IMR-90 (cell line): Measurements from ENCODE around the gene ATF7IP2. TPM values are rescaled to one million over a fixed set of nuclear protein-coding genes. Genes with fewer than 3 reads are reported as not detected.

Experiments
- ATAC-seq: fragments of 200-7000 bp; cut with Tn5 transposase; 2 replicates; pipeline ENCODE4 v1.9.1; 2020; ENCODE audit warnings: low read depth, mild to moderate bottlenecking, moderate library complexity
- BruUV-seq: library from RNA; stranded (reverse); fragments of 400-500 nt; replicated peaks from 2 replicates; lab custom pipeline; 2021; lab: Mats Ljungman, UMichigan
- CTCF ChIA-PET: fragments of 300-600 bp; formaldehyde crosslinking; extraction: SDS; loops from one replicate; lab custom pipeline; 2021; ENCODE audit warnings: antibody characterized with exemption; lab: Yijun Ruan, JAX
- POLR2A ChIA-PET: fragments of 300-600 bp; sonication (Branson Sonifier 250); formaldehyde crosslinking; loops from one replicate; lab custom pipeline; 2022; ENCODE audit warnings: antibody characterized with exemption; ENCODE audit not compliant: unreplicated experiment; lab: Charles Lee
- DNase-seq: peaks from one replicate; pipeline ENCODE4 v3.0.0; 2013
- H2AFZ ChIP-seq: replicated peaks from 2 replicates; pipeline ENCODE3; 2013; ENCODE audit warnings: low read length, mild to moderate bottlenecking; ENCODE audit not compliant: poor library complexity
- H2AK5ac ChIP-seq: 2 replicates; pipeline ENCODE4 v1.6.1; 2013; ENCODE audit warnings: low read depth, low read length, inconsistent platforms
- H2AK9ac ChIP-seq: replicated peaks from 2 replicates; pipeline ENCODE3; 2013; ENCODE audit warnings: mild to moderate bottlenecking, low read depth, low read length, moderate library complexity; ENCODE audit not compliant: poor library complexity
- H2BK120ac ChIP-seq: 2 replicates; pipeline ENCODE4 v1.6.1; 2013; ENCODE audit warnings: low read depth, low read length, inconsistent platforms
- H2BK15ac ChIP-seq: 3 replicates; pipeline ENCODE4 v1.6.1; 2013; ENCODE audit warnings: low read depth, low read length, inconsistent platforms
- H2BK20ac ChIP-seq: 2 replicates; pipeline ENCODE4 v1.6.1; 2013; ENCODE audit warnings: low read depth, mild to moderate bottlenecking, inconsistent platforms, low read length, moderate library complexity
- H2BK5ac ChIP-seq: 2 replicates; pipeline ENCODE4 v1.6.1; 2013; ENCODE audit warnings: mild to moderate bottlenecking, low read depth, low read length, inconsistent platforms; ENCODE audit not compliant: poor library complexity, severe bottlenecking
- H3K14ac ChIP-seq: replicated peaks from 2 replicates; pipeline ENCODE4 v1.6.1; 2013; ENCODE audit warnings: low read depth, low read length, inconsistent platforms
- H3K18ac ChIP-seq: 2 replicates; pipeline ENCODE4 v1.6.1; 2013; ENCODE audit warnings: low read depth, low read length, control low read depth
- H3K23ac ChIP-seq: 2 replicates; pipeline ENCODE4 v1.6.1; 2013; ENCODE audit warnings: low read depth, low read length, inconsistent platforms
- H3K27ac ChIP-seq: 2 replicates; pipeline ENCODE4 v1.5.1; 2013; ENCODE audit warnings: mild to moderate bottlenecking, control low read depth, low read length; ENCODE audit not compliant: insufficient read depth
- H3K27me3 ChIP-seq: 2 replicates; pipeline ENCODE4 v1.6.1; 2013; ENCODE audit warnings: low read length; ENCODE audit not compliant: control insufficient read depth, insufficient read depth
- H3K36me3 ChIP-seq: 2 replicates; pipeline ENCODE4 v1.6.1; 2013; ENCODE audit warnings: low read length, mixed read lengths; ENCODE audit not compliant: control insufficient read depth, insufficient read depth
- H3K4ac ChIP-seq: 2 replicates; pipeline ENCODE4 v1.6.1; 2013; ENCODE audit warnings: low read depth, low read length, inconsistent platforms
- H3K4me1 ChIP-seq: 2 replicates; pipeline ENCODE4 v1.6.1; 2013; ENCODE audit warnings: low read length, mixed read lengths; ENCODE audit not compliant: control insufficient read depth, insufficient read depth
- H3K4me2 ChIP-seq: 2 replicates; pipeline ENCODE4 v1.6.1; 2013; ENCODE audit warnings: low read depth, mild to moderate bottlenecking, control low read depth, low read length, moderate library complexity
- H3K4me3 ChIP-seq: 2 replicates; pipeline ENCODE4 v1.5.1; 2013; ENCODE audit warnings: low read depth, mild to moderate bottlenecking, control low read depth, low read length, moderate library complexity; ENCODE audit not compliant: insufficient read depth
- H3K56ac ChIP-seq: 2 replicates; pipeline ENCODE4 v1.6.1; 2013; ENCODE audit warnings: low read length, inconsistent platforms; ENCODE audit not compliant: insufficient read depth; ENCODE audit errors: extremely low read depth
- H3K79me1 ChIP-seq, 2 experiments: 2 replicates each; pipeline ENCODE4 v1.6.1; 2013; ENCODE audit warnings: low read length in 2 of 2, inconsistent platforms in 1 of 2, low read depth in 1 of 2
- H3K9ac ChIP-seq: 2 replicates; pipeline ENCODE4 v1.6.1; 2013; ENCODE audit warnings: low read depth, low read length, control low read depth
- H3K9me1 ChIP-seq: 2 replicates; pipeline ENCODE4 v1.6.1; 2013; ENCODE audit warnings: low read length, inconsistent platforms; ENCODE audit not compliant: insufficient read depth
- H3K9me3 ChIP-seq: 2 replicates; pipeline ENCODE4 v1.6.1; 2013; ENCODE audit warnings: low read length; ENCODE audit not compliant: control insufficient read depth, insufficient read depth
- H4K20me1 ChIP-seq: 2 replicates; pipeline ENCODE4 v1.6.1; 2013; ENCODE audit warnings: low read length, inconsistent platforms; ENCODE audit not compliant: insufficient read depth
- H4K5ac ChIP-seq: 2 replicates; pipeline ENCODE4 v1.6.1; 2013; ENCODE audit warnings: mild to moderate bottlenecking, low read depth, low read length, control low read depth
- H4K8ac ChIP-seq, 2 experiments: 2 replicates each; pipeline ENCODE4 v1.6.1; 2013; ENCODE audit warnings: low read depth in 2 of 2, low read length in 2 of 2, control low read depth in 1 of 2, inconsistent platforms in 1 of 2
- H4K91ac ChIP-seq: 2 replicates; pipeline ENCODE4 v1.6.1; 2013; ENCODE audit warnings: low read depth, low read length, inconsistent platforms; ENCODE audit not compliant: insufficient read depth
- BHLHE40 ChIP-seq: fragments of 150-350 bp; IDR thresholded peaks from 2 replicates; pipeline ENCODE4 v1.6.1; 2016; ENCODE audit warnings: mild to moderate bottlenecking, low read depth, low read length
- CEBPB ChIP-seq: IDR thresholded peaks from 2 replicates; pipeline ENCODE4 v1.6.1; 2012; ENCODE audit warnings: low read depth, low read length, improper control_type of control experiment
- CHD1 ChIP-seq: IDR thresholded peaks from 2 replicates; pipeline ENCODE4 v1.6.1; 2012; ENCODE audit warnings: low read depth, low read length, improper control_type of control experiment
- MAFK ChIP-seq: IDR thresholded peaks from 2 replicates; pipeline ENCODE4 v1.6.1; 2012; ENCODE audit warnings: low read depth, low read length, improper control_type of control experiment
- MAZ ChIP-seq: IDR thresholded peaks from 2 replicates; pipeline ENCODE4 v1.6.1; 2012; ENCODE audit warnings: low read depth, mild to moderate bottlenecking, low read length, improper control_type of control experiment, moderate library complexity, borderline replicate concordance
- MXI1 ChIP-seq: IDR thresholded peaks from 2 replicates; pipeline ENCODE4 v1.6.1; 2012; ENCODE audit warnings: low read depth, mild to moderate bottlenecking, low read length, moderate library complexity, borderline replicate concordance
- NFE2L2 ChIP-seq: fragments of 150-350 bp; IDR thresholded peaks from 2 replicates; pipeline ENCODE4 v1.6.1; 2016; ENCODE audit warnings: low read depth, mild to moderate bottlenecking, low read length
- POLR2A ChIP-seq: IDR thresholded peaks from 2 replicates; pipeline ENCODE4 v1.6.1; 2012; ENCODE audit warnings: mild to moderate bottlenecking, low read depth, low read length
- RAD21 ChIP-seq: IDR thresholded peaks from 2 replicates; pipeline ENCODE4 v1.6.1; 2012; ENCODE audit warnings: low read length, improper control_type of control experiment
- RFX5 ChIP-seq: IDR thresholded peaks from 2 replicates; pipeline ENCODE4 v1.8.0; 2012; ENCODE audit warnings: low read depth, mild to moderate bottlenecking, low read length, moderate library complexity
- SMC3 ChIP-seq: fragments of 150-350 bp; IDR thresholded peaks from 2 replicates; pipeline ENCODE4 v1.6.1; 2016; ENCODE audit warnings: low read depth, mild to moderate bottlenecking, antibody characterized with exemption, low read length, moderate library complexity
- WGBS, 2 experiments: methylation state at CpG; one replicate each; pipeline versions ENCODE4 v1.1.5 to v1.1.7; 2013; ENCODE audit warnings: missing lambda C conversion rate in 2 of 2; ENCODE audit not compliant: insufficient read length in 1 of 2; ENCODE audit errors: extremely low coverage in 2 of 2; 5-methylcytosine and 5-hydroxymethylcytosine counted together
- dilution Hi-C: fragments of 300-500 bp; cut with HindIII; formaldehyde crosslinking; loops from one replicate; pipeline ENCODE4 v1.14.3; 2018; ENCODE audit warnings: low sequenced_read_pairs; ENCODE audit not compliant: unreplicated experiment
- in situ Hi-C: fragments of 300-500 bp; cut with MboI; formaldehyde crosslinking; loops from 3 replicates; pipeline ENCODE4 v1.14.3; 2019; ENCODE audit warnings: low sequenced_read_pairs, inconsistent platforms, mixed read lengths
- intact Hi-C: fragments of 100-400 bp; cut with micrococcal nuclease; formaldehyde crosslinking; loops from 2 replicates; pipeline ENCODE4 v1.10.0; 2022
- polyA plus RNA-seq, 3 experiments: library from polyadenylated mRNA; depleted of rRNA; stranded (reverse); fragments of >200 nt; gene quantifications; 2 replicates each; pipeline ENCODE4 v1.2.3, GENCODE V29; 2012; ENCODE audit warnings: low replicate concordance in 1 of 3
- total RNA-seq: library from RNA; depleted of rRNA; stranded (reverse); fragments of >200 nt; gene quantifications from 2 replicates; pipeline ENCODE4 v1.2.3, GENCODE V29; 2012
- TF ChIP-seq, protein P1 (sequence below): conservative IDR thresholded peaks from 2 replicates; pipeline ENCODE4 v1.5.1; 2012; ENCODE audit warnings: mild to moderate bottlenecking, low read depth, low read length, improper control_type of control experiment
- TF ChIP-seq, protein P2 (sequence below): fragments of 150-350 bp; IDR thresholded peaks from 2 replicates; pipeline ENCODE4 v1.6.1; 2016; ENCODE audit warnings: low read depth, mild to moderate bottlenecking, low read length, moderate library complexity, borderline replicate concordance

ATF7IP2 gene
- total and polyA plus RNA-seq, 2 of the 4 experiments (the other 2 are of a cell fraction) = 2.7 to 3.6 TPM

DNA sequence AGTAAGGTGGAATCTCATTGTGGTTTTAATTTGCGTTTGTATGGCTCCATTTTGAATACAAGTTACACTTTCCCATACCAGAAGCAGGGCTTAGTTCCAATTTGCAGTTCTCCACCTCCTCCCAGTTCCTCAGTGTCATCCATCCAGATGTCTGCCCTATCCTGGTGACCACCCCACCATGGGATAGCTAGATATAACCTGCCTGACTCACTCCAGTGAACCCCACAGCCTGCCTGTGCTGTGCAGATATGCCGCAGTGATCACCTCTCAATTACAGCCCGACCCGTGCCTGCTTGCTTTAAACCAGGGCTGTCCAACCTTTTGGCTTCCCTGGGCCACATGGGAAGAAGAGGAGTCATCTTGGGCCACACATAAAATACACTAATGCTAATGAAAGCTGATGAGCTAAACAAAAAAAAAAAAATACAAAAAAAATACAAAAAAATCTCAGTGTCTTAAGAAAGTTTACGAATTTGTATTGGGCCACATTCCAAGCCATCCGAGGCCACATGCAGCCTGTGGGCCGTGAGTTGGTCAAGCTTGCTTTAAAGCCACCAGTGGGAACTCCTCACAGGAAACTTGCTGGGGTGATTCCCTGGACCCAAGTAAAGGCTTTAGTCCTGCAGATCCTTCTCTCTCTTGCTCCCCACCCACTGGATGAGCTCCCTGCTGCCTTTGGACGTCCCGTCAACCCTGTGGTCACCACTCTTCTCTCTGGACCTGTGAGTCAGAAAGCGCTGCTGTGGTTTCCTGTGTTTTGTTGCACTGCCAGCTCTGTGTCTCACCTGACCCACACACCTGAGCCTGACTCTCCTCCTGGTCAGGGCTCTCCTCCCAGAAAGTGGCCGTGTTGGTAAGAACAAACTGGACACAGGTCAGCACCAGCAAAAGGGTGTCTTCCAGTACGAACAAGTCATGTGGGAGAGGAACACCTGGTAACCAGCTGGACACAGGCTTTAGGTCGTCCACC, 111.6 kb downstream of the ATF7IP2 start (continued):
- TF ChIP-seq NFE2L2 = no peak

DNA sequence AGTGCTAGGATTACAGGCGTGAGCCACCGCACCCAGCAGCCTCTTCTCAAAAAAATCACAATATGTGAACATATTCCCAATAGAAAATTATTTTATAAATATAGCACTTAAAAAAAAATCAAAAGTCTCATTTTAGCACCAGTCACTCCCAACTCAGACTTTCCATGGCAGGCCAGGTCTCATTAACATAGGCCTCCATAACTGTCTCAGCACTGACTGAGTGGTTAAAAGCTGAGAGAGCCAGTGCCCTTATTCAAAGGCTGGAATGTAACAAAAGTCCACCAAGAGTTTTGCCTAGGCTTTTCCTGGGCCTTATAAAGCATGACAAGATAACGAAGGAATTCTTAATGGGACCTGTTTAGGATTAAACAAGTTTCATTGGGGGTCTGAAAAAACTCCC, 114.7 kb downstream of the ATF7IP2 start:
- Histone ChIP-seq H2BK15ac (no peak overlapping the region), H4K20me1 (no peaks in the 10 kb centered on the region), H3K79me1 (no peaks in the 10 kb centered on the region), H2AFZ (no peak overlapping the region), H4K8ac (no peak overlapping the region), H2AK5ac (no peak overlapping the region), H2BK5ac (no peak overlapping the region), H4K5ac (no peak overlapping the region), H3K27ac (no peak overlapping the region), H3K9me1 (no peaks in the 10 kb centered on the region), H2BK20ac (no peak overlapping the region), H2BK120ac (no peak overlapping the region), H3K9ac (no peak overlapping the region), H3K27me3 (no peaks in the 10 kb centered on the region), H3K18ac (no peak overlapping the region), H3K36me3 (no peaks in the 10 kb centered on the region), H3K14ac (no peak overlapping the region), H3K4me3 (no peak overlapping the region), H2AK9ac (no peak overlapping the region), H4K91ac (no peak overlapping the region), H3K23ac (no peak overlapping the region), H3K4ac (no peak overlapping the region), H3K9me3 (no peaks in the 10 kb centered on the region), H3K4me1 (no peaks in the 10 kb centered on the region), H3K56ac (no peak overlapping the region), H3K4me2 (no peak overlapping the region)
- CTCF ChIA-PET = no interaction called here
- DNase-seq (no peak), ATAC-seq (no peak)
- no CpG with 5 or more reads among the region's 3 CpGs for WGBS, 2 experiments
- dilution Hi-C loops (no loop called here), in situ Hi-C loops (loop anchor here (10.0 to 25.0 kb wide), 2 partner anchors 1336 to 1488 kb away; no protein-coding TSS in a partner anchor), intact Hi-C loops (no loop called here)
- BruUV-seq = no TSS peak
- POLR2A ChIA-PET = no interaction called here
- TF ChIP-seq RFX5 (no peak), SMC3 (no peak), RAD21 (no peak), CHD1 (no peak), BHLHE40 (no peak), NFE2L2 (no peak), CEBPB (no peak), MAZ (no peak), MXI1 (no peak), MAFK (no peak), POLR2A (no peak)
- TF ChIP-seq, protein P1, sequence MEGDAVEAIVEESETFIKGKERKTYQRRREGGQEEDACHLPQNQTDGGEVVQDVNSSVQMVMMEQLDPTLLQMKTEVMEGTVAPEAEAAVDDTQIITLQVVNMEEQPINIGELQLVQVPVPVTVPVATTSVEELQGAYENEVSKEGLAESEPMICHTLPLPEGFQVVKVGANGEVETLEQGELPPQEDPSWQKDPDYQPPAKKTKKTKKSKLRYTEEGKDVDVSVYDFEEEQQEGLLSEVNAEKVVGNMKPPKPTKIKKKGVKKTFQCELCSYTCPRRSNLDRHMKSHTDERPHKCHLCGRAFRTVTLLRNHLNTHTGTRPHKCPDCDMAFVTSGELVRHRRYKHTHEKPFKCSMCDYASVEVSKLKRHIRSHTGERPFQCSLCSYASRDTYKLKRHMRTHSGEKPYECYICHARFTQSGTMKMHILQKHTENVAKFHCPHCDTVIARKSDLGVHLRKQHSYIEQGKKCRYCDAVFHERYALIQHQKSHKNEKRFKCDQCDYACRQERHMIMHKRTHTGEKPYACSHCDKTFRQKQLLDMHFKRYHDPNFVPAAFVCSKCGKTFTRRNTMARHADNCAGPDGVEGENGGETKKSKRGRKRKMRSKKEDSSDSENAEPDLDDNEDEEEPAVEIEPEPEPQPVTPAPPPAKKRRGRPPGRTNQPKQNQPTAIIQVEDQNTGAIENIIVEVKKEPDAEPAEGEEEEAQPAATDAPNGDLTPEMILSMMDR = no peak
- TF ChIP-seq, protein P2, sequence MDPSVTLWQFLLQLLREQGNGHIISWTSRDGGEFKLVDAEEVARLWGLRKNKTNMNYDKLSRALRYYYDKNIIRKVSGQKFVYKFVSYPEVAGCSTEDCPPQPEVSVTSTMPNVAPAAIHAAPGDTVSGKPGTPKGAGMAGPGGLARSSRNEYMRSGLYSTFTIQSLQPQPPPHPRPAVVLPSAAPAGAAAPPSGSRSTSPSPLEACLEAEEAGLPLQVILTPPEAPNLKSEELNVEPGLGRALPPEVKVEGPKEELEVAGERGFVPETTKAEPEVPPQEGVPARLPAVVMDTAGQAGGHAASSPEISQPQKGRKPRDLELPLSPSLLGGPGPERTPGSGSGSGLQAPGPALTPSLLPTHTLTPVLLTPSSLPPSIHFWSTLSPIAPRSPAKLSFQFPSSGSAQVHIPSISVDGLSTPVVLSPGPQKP = no peak
